Neutrophil (primary cell): ENCODE data around the gene PPP1R18.
"Not testable (repeated sequence)": the region's sequence is repeated elsewhere in the genome, so short reads cannot be mapped to it uniquely, and the experiment has no call there.

ENCODE experiments used
- H3K27ac ChIP-seq: fragments of 200-600 bp; sonication (generic); 2 replicates; pipeline ENCODE4 v1.5.1; 2016; ENCODE audit warnings: mild to moderate bottlenecking, moderate library complexity
- H3K27me3 ChIP-seq: fragments of 200-600 bp; sonication (generic); 2 replicates; pipeline ENCODE4 v1.6.0; 2016; ENCODE audit warnings: mild to moderate bottlenecking
- H3K36me3 ChIP-seq: fragments of 200-600 bp; sonication (generic); 2 replicates; pipeline ENCODE4 v1.5.1; 2017
- H3K4me1 ChIP-seq, 2 experiments: fragments of 200-600 bp in 1 of 2; sonication (generic) in 1 of 2; 1 replicate in 1 of 2; 2 replicates in 1 of 2; pipeline versions ENCODE4 v1.5.1 to v1.6.1; 2013 to 2016; ENCODE audit warnings: low read depth in 1 of 2, low read length in 1 of 2, mild to moderate bottlenecking in 1 of 2, moderate library complexity in 1 of 2; ENCODE audit not compliant: control insufficient read depth in 1 of 2, insufficient read depth in 1 of 2
- H3K4me3 ChIP-seq, 2 experiments: fragments of 200-600 bp in 1 of 2; sonication (generic) in 1 of 2; 1 replicate in 1 of 2; 2 replicates in 1 of 2; pipeline ENCODE4 v1.5.1; 2013 to 2016; ENCODE audit warnings: low read depth in 1 of 2, low read length in 1 of 2, mild to moderate bottlenecking in 1 of 2, moderate library complexity in 1 of 2
- H3K9me3 ChIP-seq: fragments of 200-600 bp; sonication (generic); 2 replicates; pipeline ENCODE4 v1.5.1; 2016
- TF ChIP-seq, protein P1 (sequence below): fragments of 200-600 bp; sonication (generic); IDR thresholded peaks from 2 replicates; pipeline ENCODE4 v1.5.1; 2016; ENCODE audit warnings: antibody characterized with exemption

The PPP1R18 gene

DNA sequence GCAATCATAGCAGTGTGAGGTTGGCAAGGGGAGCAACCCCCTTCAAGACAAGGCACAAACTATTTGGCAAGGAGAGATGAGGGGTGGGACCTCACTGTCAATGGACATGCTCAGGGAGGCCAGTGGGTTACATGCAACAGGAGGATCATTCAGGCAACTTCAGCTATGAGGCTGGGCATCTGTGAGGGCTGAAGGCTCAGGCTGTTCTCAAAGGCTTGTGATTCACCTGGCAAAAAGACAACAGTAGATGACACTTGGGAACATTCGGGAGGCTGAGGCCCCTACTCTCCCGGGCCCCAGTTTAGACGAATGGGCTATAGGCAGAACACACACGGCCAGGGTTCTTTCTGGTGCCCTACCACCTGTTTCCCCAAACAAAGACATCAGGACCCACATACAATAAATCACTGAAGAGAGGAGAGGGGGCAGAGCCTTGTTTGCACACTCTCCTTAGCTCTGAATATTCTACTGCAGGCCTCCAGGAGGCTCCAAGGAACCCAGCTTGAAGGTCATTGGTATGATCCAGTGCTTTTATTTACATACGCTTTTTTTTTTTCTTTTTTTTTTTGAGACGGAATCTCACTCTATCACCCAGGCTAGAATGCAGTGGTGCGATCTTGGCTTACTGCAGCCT lies 41.6 kb upstream of the PPP1R18 start:
- H3K9me3 ChIP-seq, result no peaks in the 10 kb centered on the region
- TF ChIP-seq, protein P1, sequence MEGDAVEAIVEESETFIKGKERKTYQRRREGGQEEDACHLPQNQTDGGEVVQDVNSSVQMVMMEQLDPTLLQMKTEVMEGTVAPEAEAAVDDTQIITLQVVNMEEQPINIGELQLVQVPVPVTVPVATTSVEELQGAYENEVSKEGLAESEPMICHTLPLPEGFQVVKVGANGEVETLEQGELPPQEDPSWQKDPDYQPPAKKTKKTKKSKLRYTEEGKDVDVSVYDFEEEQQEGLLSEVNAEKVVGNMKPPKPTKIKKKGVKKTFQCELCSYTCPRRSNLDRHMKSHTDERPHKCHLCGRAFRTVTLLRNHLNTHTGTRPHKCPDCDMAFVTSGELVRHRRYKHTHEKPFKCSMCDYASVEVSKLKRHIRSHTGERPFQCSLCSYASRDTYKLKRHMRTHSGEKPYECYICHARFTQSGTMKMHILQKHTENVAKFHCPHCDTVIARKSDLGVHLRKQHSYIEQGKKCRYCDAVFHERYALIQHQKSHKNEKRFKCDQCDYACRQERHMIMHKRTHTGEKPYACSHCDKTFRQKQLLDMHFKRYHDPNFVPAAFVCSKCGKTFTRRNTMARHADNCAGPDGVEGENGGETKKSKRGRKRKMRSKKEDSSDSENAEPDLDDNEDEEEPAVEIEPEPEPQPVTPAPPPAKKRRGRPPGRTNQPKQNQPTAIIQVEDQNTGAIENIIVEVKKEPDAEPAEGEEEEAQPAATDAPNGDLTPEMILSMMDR, result no peak
- peak overlapping the region; percentile 97 for H3K27ac ChIP-seq
- H3K4me3 ChIP-seq, result no peak overlapping the region
- peaks cover 100% of the 10 kb centered on the region for H3K36me3 ChIP-seq
- H3K27me3 ChIP-seq, result no peaks in the 10 kb centered on the region
- peaks cover 15 to 20% of the 10 kb centered on the region in 2 experiments for H3K4me1 ChIP-seq

DNA sequence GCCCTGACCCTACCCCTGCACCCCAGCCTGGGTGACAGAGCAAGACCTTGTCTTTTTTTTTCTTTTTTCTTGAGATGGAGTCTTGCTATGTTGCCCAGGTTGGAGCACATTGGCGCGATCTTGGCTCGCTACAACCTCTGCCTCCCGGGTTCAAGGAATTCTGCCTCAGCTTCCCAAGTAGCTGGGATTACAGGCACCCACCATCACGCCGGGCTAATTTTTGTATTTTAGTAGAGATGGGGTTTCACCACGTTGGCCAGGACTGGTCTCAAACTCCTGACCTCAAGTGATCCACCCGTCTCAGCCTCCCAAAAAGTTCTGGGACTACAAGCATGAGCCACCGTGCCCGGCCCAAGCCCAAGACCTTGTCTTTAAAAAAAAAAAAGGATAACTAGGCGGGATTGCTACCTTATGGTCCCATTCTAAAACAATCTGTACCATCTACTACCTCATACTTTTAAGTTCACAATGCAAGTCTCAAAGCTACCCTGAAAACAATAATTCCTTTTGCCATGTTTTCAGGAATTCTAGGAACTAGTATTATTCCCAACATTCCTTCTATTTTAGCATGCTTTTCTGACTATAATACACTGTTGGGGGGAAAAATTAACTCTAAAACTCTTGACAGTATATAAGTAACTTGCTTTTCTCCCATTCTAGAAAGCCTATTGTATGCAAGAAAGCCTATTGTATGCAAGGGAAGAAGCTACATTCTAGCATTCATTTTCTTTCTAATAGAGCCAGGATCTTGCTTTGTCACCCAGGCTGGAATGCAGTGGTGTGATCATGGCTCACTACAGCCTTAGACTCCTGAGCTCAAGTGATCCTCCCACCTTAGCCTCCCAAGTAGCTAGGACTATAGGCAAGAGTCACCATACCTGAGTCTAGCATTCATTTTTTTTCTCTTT lies 40.3 kb upstream of the PPP1R18 start:
- TF ChIP-seq, protein P1, result no peak
- Histone ChIP-seq H3K4me1 (peaks cover 28 to 32% of the 10 kb centered on the region in 2 experiments), H3K27ac (peak overlapping the region; percentile 97), H3K36me3 (peaks cover 95% of the 10 kb centered on the region), H3K27me3 (no peaks in the 10 kb centered on the region), H3K4me3 (no peak overlapping the region), H3K9me3 (no peaks in the 10 kb centered on the region)

DNA sequence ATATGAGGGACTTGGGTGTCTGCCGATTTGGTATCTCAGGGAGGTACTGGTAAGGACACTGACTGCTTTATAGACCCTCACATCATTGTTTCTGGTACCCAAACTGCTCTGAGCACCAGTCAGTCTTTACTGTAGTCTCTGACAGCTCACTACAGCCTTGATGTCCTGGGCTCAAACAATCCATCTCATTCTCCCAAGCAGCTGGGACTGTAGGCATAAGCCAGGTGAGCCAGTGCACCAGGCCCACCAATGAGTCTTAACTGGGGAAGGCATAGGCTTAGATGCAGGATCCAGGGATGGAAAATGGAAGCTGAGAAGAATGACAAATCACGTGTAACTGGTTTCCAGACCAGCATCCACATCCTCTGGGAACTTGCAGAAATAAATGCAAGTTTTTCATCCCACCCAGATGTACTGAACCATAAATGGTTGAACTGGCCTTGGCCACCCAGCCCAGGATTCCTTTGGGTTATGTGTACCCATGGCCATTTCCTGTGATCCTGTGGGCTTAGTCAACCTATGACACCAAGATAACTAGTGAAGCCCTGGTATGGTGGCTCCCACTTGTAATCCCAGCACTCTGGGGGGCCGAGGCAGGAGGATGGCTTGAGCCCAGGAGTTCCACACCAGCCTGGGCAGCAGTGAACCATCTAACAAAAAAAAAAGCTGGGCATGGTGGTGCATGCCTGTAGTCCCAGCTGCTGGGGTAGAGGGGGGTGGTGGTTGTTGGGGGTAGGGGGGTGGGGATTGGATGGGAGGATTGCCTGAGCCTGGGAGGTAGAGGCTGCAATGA lies 39.5 kb upstream of the PPP1R18 start:
- H3K36me3 ChIP-seq, result peaks cover 87% of the 10 kb centered on the region

DNA sequence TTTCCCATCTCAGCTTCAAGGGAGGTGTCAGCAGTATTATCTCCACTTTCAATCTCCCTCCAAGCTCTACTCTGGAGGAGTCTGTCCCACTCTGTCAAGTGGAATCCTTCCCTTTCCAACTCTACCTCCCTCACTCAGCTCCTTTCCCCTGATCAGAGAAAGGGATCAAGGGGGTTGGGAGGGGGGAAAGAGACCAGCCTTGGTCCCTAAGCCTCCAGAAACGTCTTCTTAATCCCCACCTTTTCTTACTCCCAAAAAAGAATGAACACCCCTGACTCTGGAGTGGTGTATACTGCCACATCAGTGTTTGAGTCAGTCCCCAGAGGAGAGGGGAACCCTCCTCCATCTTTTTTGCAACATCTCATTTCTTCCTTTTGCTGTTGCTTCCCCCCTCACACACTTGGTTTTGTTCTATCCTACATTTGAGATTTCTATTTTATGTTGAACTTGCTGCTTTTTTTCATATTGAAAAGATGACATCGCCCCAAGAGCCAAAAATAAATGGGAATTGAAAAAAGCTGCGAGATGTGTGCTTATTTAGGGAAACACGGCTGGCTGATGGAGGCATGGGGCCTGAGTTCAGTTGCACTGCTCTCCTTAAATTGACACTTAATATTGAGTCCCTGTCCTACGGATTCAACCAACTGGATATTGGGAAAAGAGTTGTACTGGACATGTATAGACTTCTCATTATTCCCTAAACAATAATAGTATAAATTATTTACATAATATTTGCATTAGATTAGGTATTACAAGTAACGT lies 38.6 kb upstream of the PPP1R18 start:
- TF ChIP-seq, protein P1, result no peak
- H3K36me3 ChIP-seq, result peaks cover 78% of the 10 kb centered on the region
- H3K27me3 ChIP-seq, result no peaks in the 10 kb centered on the region
- peak overlapping the region; percentile 97 for H3K27ac ChIP-seq
- H3K4me1 ChIP-seq, result peaks cover 23 to 29% of the 10 kb centered on the region in 2 experiments
- no peaks in the 10 kb centered on the region for H3K9me3 ChIP-seq
- H3K4me3 ChIP-seq, result no peak overlapping the region

More for the DNA sequence above, 39.5 kb upstream of the PPP1R18 start:
- H3K27ac ChIP-seq, result peak overlapping the region; percentile 97
- H3K27me3 ChIP-seq, result no peaks in the 10 kb centered on the region
- peaks cover 26 to 30% of the 10 kb centered on the region in 2 experiments for H3K4me1 ChIP-seq
- no peaks in the 10 kb centered on the region for H3K9me3 ChIP-seq
- no peak overlapping the region for H3K4me3 ChIP-seq
- TF ChIP-seq, protein P1, result no peak

DNA sequence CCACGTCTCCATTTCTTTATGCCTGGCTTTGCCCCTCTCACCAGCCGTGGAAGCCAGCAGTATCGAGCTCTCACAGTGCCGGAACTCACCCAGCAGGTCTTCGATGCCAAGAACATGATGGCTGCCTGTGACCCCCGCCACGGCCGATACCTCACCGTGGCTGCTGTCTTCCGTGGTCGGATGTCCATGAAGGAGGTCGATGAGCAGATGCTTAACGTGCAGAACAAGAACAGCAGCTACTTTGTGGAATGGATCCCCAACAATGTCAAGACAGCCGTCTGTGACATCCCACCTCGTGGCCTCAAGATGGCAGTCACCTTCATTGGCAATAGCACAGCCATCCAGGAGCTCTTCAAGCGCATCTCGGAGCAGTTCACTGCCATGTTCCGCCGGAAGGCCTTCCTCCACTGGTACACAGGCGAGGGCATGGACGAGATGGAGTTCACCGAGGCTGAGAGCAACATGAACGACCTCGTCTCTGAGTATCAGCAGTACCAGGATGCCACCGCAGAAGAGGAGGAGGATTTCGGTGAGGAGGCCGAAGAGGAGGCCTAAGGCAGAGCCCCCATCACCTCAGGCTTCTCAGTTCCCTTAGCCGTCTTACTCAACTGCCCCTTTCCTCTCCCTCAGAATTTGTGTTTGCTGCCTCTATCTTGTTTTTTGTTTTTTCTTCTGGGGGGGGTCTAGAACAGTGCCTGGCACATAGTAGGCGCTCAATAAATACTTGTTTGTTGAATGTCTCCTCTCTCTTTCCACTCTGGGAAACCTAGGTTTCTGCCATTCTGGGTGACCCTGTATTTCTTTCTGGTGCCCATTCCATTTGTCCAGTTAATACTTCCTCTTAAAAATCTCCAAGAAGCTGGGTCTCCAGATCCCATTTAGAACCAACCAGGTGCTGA lies 37.6 kb upstream of the PPP1R18 start:
- peaks cover 33 to 39% of the 10 kb centered on the region in 2 experiments for H3K4me1 ChIP-seq
- not testable (repeated sequence) for H3K9me3 ChIP-seq, H3K27me3 ChIP-seq, H3K4me3 ChIP-seq
- peak overlapping the region; percentile 97 for H3K27ac ChIP-seq
- peaks cover 69% of the 10 kb centered on the region for H3K36me3 ChIP-seq

DNA sequence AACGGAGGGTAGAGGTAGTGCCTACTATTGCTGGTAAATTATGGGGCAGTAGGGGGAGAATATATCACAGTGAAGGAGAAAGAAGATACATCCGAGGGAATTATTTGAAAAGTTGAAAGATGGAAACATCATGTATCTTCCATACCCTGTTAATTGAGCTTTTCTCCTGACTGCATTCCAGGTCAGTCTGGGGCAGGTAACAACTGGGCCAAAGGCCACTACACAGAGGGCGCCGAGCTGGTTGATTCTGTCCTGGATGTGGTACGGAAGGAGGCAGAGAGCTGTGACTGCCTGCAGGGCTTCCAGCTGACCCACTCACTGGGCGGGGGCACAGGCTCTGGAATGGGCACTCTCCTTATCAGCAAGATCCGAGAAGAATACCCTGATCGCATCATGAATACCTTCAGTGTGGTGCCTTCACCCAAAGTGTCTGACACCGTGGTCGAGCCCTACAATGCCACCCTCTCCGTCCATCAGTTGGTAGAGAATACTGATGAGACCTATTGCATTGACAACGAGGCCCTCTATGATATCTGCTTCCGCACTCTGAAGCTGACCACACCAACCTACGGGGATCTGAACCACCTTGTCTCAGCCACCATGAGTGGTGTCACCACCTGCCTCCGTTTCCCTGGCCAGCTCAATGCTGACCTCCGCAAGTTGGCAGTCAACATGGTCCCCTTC lies 36.9 kb upstream of the PPP1R18 start:
- Histone ChIP-seq H3K4me1 (peaks cover 41 to 47% of the 10 kb centered on the region in 2 experiments), H3K36me3 (peaks cover 61% of the 10 kb centered on the region), H3K27ac (peak overlapping the region; percentile 97)
- not testable (repeated sequence) for H3K4me3 ChIP-seq, H3K9me3 ChIP-seq, H3K27me3 ChIP-seq
